K562 (cell line): ENCODE data around the gene DCST1. TPM values are rescaled to one million over a fixed set of nuclear protein-coding genes. Genes with fewer than 3 reads are reported as not detected.

Experiments
- ATAC-seq: fragments of 200-7000 bp; cut with Tn5 transposase; 3 replicates; pipeline ENCODE4 v1.9.1; 2020; ENCODE audit warnings: moderate library complexity
- BruUV-seq: library from RNA; stranded (reverse); fragments of 400-500 nt; replicated peaks from 2 replicates; lab custom pipeline; 2021; lab: Mats Ljungman, UMichigan
- CTCF ChIA-PET: fragments of 300-600 bp; formaldehyde crosslinking; extraction: SDS; loops from one replicate; lab custom pipeline; 2021; ENCODE audit warnings: low intra/inter-chr PET ratio; lab: Yijun Ruan, JAX
- POLR2A ChIA-PET: fragments of 300-600, 350-650 bp; sonication (Branson Sonifier 250); formaldehyde crosslinking; extraction: SDS; loops from one replicate; lab custom pipeline; 2021; ENCODE audit warnings: antibody characterized with exemption, inconsistent platforms; lab: Yijun Ruan, JAX
- DNase-seq, 4 experiments: peaks; one replicate each; pipeline versions ENCODE4 v3.0.0 to v3.0.0-alpha.2; 2011 to 2018; ENCODE audit warnings: low spot score in 3 of 4, mixed read lengths in 3 of 4; ENCODE audit errors: extremely low read depth in 1 of 4
- FAIRE-seq: peaks from 2 replicates; lab custom pipeline; 2011; peaks lifted over from hg19 to GRCh38; lab: Jason Lieb, UNC
- H2AFZ ChIP-seq: 2 replicates; pipeline ENCODE4 v1.6.0; 2011; ENCODE audit warnings: low read depth, low read length, control low read depth, inconsistent platforms
- H3K27ac ChIP-seq: fragments of 200-600 bp; 3 replicates; pipeline ENCODE4 v1.8.0; 2011; ENCODE audit warnings: low read depth, mild to moderate bottlenecking, control low read depth, inconsistent platforms, low read length, moderate library complexity, mixed read lengths; ENCODE audit errors: extremely low read depth
- H3K27me3 ChIP-seq, 2 experiments: fragments of 300-600 bp in 1 of 2; 2 replicates in 1 of 2; 3 replicates in 1 of 2; pipeline versions ENCODE4 v1.6.0 to v1.8.0; 2011; ENCODE audit warnings: inconsistent platforms in 2 of 2, low read length in 2 of 2, mild to moderate bottlenecking in 1 of 2, mixed read lengths in 1 of 2, moderate library complexity in 1 of 2; ENCODE audit not compliant: control insufficient read depth in 2 of 2, insufficient read depth in 2 of 2
- H3K36me3 ChIP-seq: fragments of 300-600 bp; 3 replicates; pipeline ENCODE4 v1.8.0; 2011; ENCODE audit warnings: mild to moderate bottlenecking, low read length, inconsistent platforms; ENCODE audit not compliant: control insufficient read depth, insufficient read depth
- H3K4me1 ChIP-seq, 2 experiments: fragments of 200-600 bp in 1 of 2; replicated peaks in 1 of 2; 2 replicates in 1 of 2; 3 replicates in 1 of 2; pipeline versions ENCODE4 v1.5.1 to v1.8.0; 2011; ENCODE audit warnings: inconsistent platforms in 2 of 2, low read length in 2 of 2, mild to moderate bottlenecking in 1 of 2, mixed read lengths in 1 of 2, moderate library complexity in 1 of 2; ENCODE audit not compliant: control insufficient read depth in 2 of 2, insufficient read depth in 2 of 2
- H3K4me2 ChIP-seq: 2 replicates; pipeline ENCODE4 v1.6.1; 2011; ENCODE audit warnings: low read length, control low read depth, inconsistent platforms, mixed read lengths; ENCODE audit not compliant: insufficient read depth
- H3K4me3 ChIP-seq: fragments of 200-600 bp; sonication (generic), shearing (Covaris generic); 2 replicates; pipeline ENCODE4 v1.5.1; 2016; ENCODE audit warnings: control low read depth, inconsistent platforms
- H3K79me2 ChIP-seq: fragments of 200-600 bp; 3 replicates; pipeline ENCODE4 v1.8.0; 2011; ENCODE audit warnings: low read length, inconsistent platforms; ENCODE audit not compliant: control insufficient read depth, insufficient read depth
- H3K9ac ChIP-seq, 2 experiments: 2 replicates each; pipeline versions ENCODE4 v1.6.0 to v1.6.1; 2011; ENCODE audit warnings: low read depth in 2 of 2, low read length in 2 of 2, control low read depth in 1 of 2, inconsistent platforms in 1 of 2, mild to moderate bottlenecking in 1 of 2, mixed read lengths in 1 of 2; ENCODE audit not compliant: insufficient read depth in 1 of 2
- H3K9me1 ChIP-seq: one replicate; pipeline ENCODE4 v1.6.0; 2011; ENCODE audit warnings: inconsistent platforms, mild to moderate bottlenecking, low read length, moderate library complexity; ENCODE audit not compliant: control insufficient read depth, insufficient read depth
- H3K9me3 ChIP-seq: replicated peaks from 2 replicates; pipeline ENCODE4 v1.5.1; 2011; ENCODE audit warnings: low read depth, low read length, inconsistent platforms; ENCODE audit not compliant: control insufficient read depth, insufficient read depth
- H4K20me1 ChIP-seq: replicated peaks from 2 replicates; pipeline ENCODE4 v1.6.1; 2011; ENCODE audit warnings: low read length, inconsistent platforms, mixed read lengths; ENCODE audit not compliant: control insufficient read depth, insufficient read depth
- CREB3 ChIP-seq: fragments of 450-650 bp; conservative IDR thresholded peaks from 2 replicates; pipeline ENCODE4 v1.6.1; 2016; ENCODE audit warnings: missing genetic modification characterization, low read depth, mild to moderate bottlenecking, missing compliant biosample characterization, moderate library complexity
- CTCF ChIP-seq, 3 experiments: IDR thresholded peaks in 2 of 3; conservative IDR thresholded peaks in 1 of 3; 2 replicates each; pipeline ENCODE4 v1.5.1; 2011 to 2012; ENCODE audit warnings: low read length in 3 of 3, mild to moderate bottlenecking in 3 of 3, control low read depth in 2 of 3, improper control_type of control experiment in 1 of 3, inconsistent platforms in 1 of 3, low read depth in 1 of 3, mixed read lengths in 1 of 3, moderate library complexity in 1 of 3; ENCODE audit not compliant: insufficient read depth in 2 of 3
- HOXB6 ChIP-seq: fragments of 250-450 bp; sonication (Bioruptor Pico); IDR thresholded peaks from 2 replicates; pipeline ENCODE4 v1.5.1; 2022; ENCODE audit warnings: mild to moderate bottlenecking, borderline replicate concordance
- PCBP1 ChIP-seq: fragments of 200-400 bp; formaldehyde crosslinking; IDR thresholded peaks from 2 replicates; pipeline ENCODE4 v1.6.1; 2018; ENCODE audit warnings: mild to moderate bottlenecking, low read depth, low read length; ENCODE audit not compliant: poor library complexity, severe bottlenecking
- RBFOX2 ChIP-seq: fragments of 200-400 bp; formaldehyde crosslinking; IDR thresholded peaks from 2 replicates; pipeline ENCODE4 v1.6.1; 2017; ENCODE audit warnings: low read depth, mild to moderate bottlenecking, low read length, moderate library complexity
- RBM22 ChIP-seq: fragments of 200-400 bp; formaldehyde crosslinking; IDR thresholded peaks from 2 replicates; pipeline ENCODE4 v1.6.1; 2018; ENCODE audit warnings: low read length, low read depth; ENCODE audit not compliant: poor library complexity, severe bottlenecking
- TEAD1 ChIP-seq, 2 experiments: fragments of 450-650 bp in 1 of 2; sonication (generic) in 1 of 2; formaldehyde crosslinking; IDR thresholded peaks; 2 replicates each; pipeline versions ENCODE4 v1.4.0 to v1.8.0; 2020 to 2022; ENCODE audit warnings: mild to moderate bottlenecking in 2 of 2, missing genetic modification reagents in 1 of 2
- ZBTB33 ChIP-seq: sonication (generic); formaldehyde crosslinking; IDR thresholded peaks from 2 replicates; pipeline ENCODE4 v1.8.1; 2023; ENCODE audit warnings: mild to moderate bottlenecking, missing genetic modification reagents
- WGBS: fragments of 100-300 bp; shearing (Covaris generic); methylation state at CpG from one replicate; pipeline ENCODE4 v1.1.6; 2016; ENCODE audit warnings: low coverage, mixed read lengths; ENCODE audit not compliant: insufficient coverage; ENCODE audit errors: missing lambda C conversion rate; 5-methylcytosine and 5-hydroxymethylcytosine counted together
- in situ Hi-C: fragments of 300-500 bp; cut with MboI; formaldehyde crosslinking; loops from 4 replicates; pipeline ENCODE4 v1.15.0; 2018; ENCODE audit warnings: inconsistent platforms, mixed read lengths
- intact Hi-C: fragments of 100-400 bp; cut with micrococcal nuclease; formaldehyde crosslinking; loops from 2 replicates; pipeline ENCODE4 v1.14.2; 2022
- polyA plus RNA-seq, 8 experiments: library from polyadenylated mRNA; depleted of rRNA in 4 of 8; stranded (reverse) in 5 of 8; unstranded in 3 of 8; fragments of >200 nt; fragmentation: Nextera tagmentation in 2 of 8; fragmentation: Illumina TruSeq in 1 of 8; extraction: Ambion mirVana in 2 of 8; extraction: Trizol in 1 of 8; gene quantifications; 2 replicates each; pipeline versions ENCODE4 v1.2.1 to v1.2.3, GENCODE V29; 2011 to 2014; ENCODE audit warnings: inconsistent platforms in 1 of 8, missing spikeins in 1 of 8
- total RNA-seq, 7 experiments: library from RNA; depleted of rRNA in 6 of 7; stranded (reverse); fragments of >200 nt in 6 of 7; fragmentation: Illumina TruSeq in 2 of 7; extraction: Trizol in 2 of 7; gene quantifications; 2 replicates each; pipeline versions ENCODE4 v1.2.1 to v1.2.3, GENCODE V29; 2011 to 2021; ENCODE audit warnings: low replicate concordance in 1 of 7

DCST1 gene
- total and polyA plus RNA-seq, 9 of the 15 experiments (the other 6 are each of a cell fraction or from before 2014, with no cell fraction given): not detected

- no peak for TF ChIP-seq RBM22
- no peak for TF ChIP-seq CREB3
- no peak for TF ChIP-seq HOXB6
- Histone ChIP-seq H3K27ac (no peak overlapping the region), H3K27me3 (no peaks in the 10 kb centered on the region), H3K9me1 (peaks cover 4% of the 10 kb centered on the region), H3K9ac (peak overlapping the region in 1 of 2 experiments; percentile 61; a peak in 1 of 4 replicates), H4K20me1 (no peaks in the 10 kb centered on the region; the same call in 1 of the 2 replicates), H3K36me3 (peaks cover 68% of the 10 kb centered on the region; the same call in 2 of the 3 replicates), H2AFZ (no peak overlapping the region), H3K4me1 (peaks cover 13 to 38% of the 10 kb centered on the region in 2 experiments), H3K9me3 (no peaks in the 10 kb centered on the region), H3K4me3 (no peak overlapping the region), H3K4me2 (no peak overlapping the region), H3K79me2 (peaks cover 5% of the 10 kb centered on the region; the same call in 2 of the 3 replicates)
- WGBS: 97% methylated on average over 6 of the region's 8 CpGs
- DNase-seq: no peak
- ChIA-PET CTCF (no interaction called here), POLR2A (interaction anchor here (0.6 to 1.3 kb wide), 4 partner anchors 34 to 1014 kb away, joined by 3 to 4 read pairs (median 3); partner anchors contain the start of gene KRTCAP2)
- intact Hi-C loops: no loop called here
- no TSS peak for BruUV-seq
- FAIRE-seq: no peak
- no peak for ATAC-seq
- in situ Hi-C loops: no loop called here
These were observed 23.5 kb downstream of the DCST1 start for GRCh38 chr1:155057104-155057503.

- no peak overlapping the region for H3K27ac ChIP-seq
- ATAC-seq (no peak), FAIRE-seq (no peak), DNase-seq (no peak)
- ChIA-PET CTCF (no interaction called here), POLR2A (interaction anchor here (0.5 to 1.3 kb wide), 4 partner anchors 18 to 195 kb away, joined by 3 to 4 read pairs (median 4); partner anchors contain the start of gene KRTCAP2)
- H3K36me3 ChIP-seq: peaks cover 68% of the 10 kb centered on the region; the same call in 2 of the 3 replicates
- H3K9me1 ChIP-seq: peaks cover 4% of the 10 kb centered on the region
- H3K9me3 ChIP-seq: no peaks in the 10 kb centered on the region
- BruUV-seq: no TSS peak
- H3K4me3 ChIP-seq: no peak overlapping the region
- no peaks in the 10 kb centered on the region for H3K27me3 ChIP-seq
- intact Hi-C loops: no loop called here
- H4K20me1 ChIP-seq: no peaks in the 10 kb centered on the region; the same call in 1 of the 2 replicates
- in situ Hi-C loops: no loop called here
- 90% methylated on average over 13 of the region's 13 CpGs for WGBS
- H2AFZ ChIP-seq: no peak overlapping the region
- H3K4me2 ChIP-seq: no peak overlapping the region
- TF ChIP-seq CTCF (IDR thresholded peaks at IDR 0.05 in 2 of 3, conservative IDR thresholded peaks at IDR 0.05 in 1 of 3; ENCODE audit: insufficient read depth in 2 of 3, low read depth in 1 of 3, low read length in 3 of 3): peak in 2 of 3 experiments; percentile 9 to 14; a peak in 1 of 6 replicates
- TF ChIP-seq ZBTB33 (CRISPR knock-in tag): peak; percentile 93
- TF ChIP-seq RBFOX2: peak; percentile 46; the same call in 1 of the 2 replicates
- TF ChIP-seq PCBP1: no peak
- TF ChIP-seq TEAD1 (CRISPR knock-in tag; IDR thresholded peaks at IDR 0.05): peak in 1 of 2 experiments; percentile 84; a peak in 1 of 4 replicates
- H3K4me1 ChIP-seq: peaks cover 12 to 38% of the 10 kb centered on the region in 2 experiments
- H3K9ac ChIP-seq: peak overlapping the region in 1 of 2 experiments; percentile 61; a peak in 2 of 4 replicates
- no peaks in the 10 kb centered on the region for H3K79me2 ChIP-seq
These were observed 24.2 kb downstream of the DCST1 start for GRCh38 chr1:155057788-155058211.
